ENCODE measurements around the gene EVI5L.

Gene EVI5L

GRCh38 chr19:7910321-7911161 lies 80.5 kb downstream of the EVI5L start:
- DNase-seq (ENCODE audit: low read depth), result no peak
- no peak for TF ChIP-seq CTCF (IDR thresholded peaks at IDR 0.05; ENCODE audit: control insufficient read depth, insufficient read depth, low read depth, low read length, missing control alignments)

GRCh38 chr19:7911508-7912143 lies 81.6 kb downstream of the EVI5L start:
- no peak for DNase-seq (ENCODE audit: low read depth)
- H3K4me3 ChIP-seq (ENCODE audit: control insufficient read depth, low read depth, low read length), result no peak overlapping the region
- TF ChIP-seq CTCF (IDR thresholded peaks at IDR 0.05; ENCODE audit: control insufficient read depth, insufficient read depth, low read depth, low read length, missing control alignments), result no peak

More at GRCh38 chr19:7910321-7911161, 80.5 kb downstream of the EVI5L start:
- no peak overlapping the region for H3K4me3 ChIP-seq (ENCODE audit: control insufficient read depth, low read depth, low read length)

- no peak for TF ChIP-seq CTCF (IDR thresholded peaks at IDR 0.05; ENCODE audit: control insufficient read depth, insufficient read depth, low read depth, low read length, missing control alignments)
- DNase-seq (ENCODE audit: low read depth), result no peak
- H3K4me3 ChIP-seq (ENCODE audit: control insufficient read depth, low read depth, low read length), result no peak overlapping the region
Observed at GRCh38 chr19:7912144-7912696, 82.2 kb downstream of the EVI5L start.

- no peak for DNase-seq (ENCODE audit: low read depth)
Observed at GRCh38 chr19:7912697-7913564, 82.9 kb downstream of the EVI5L start.

GRCh38 chr19:7913652-7914051 lies 83.6 kb downstream of the EVI5L start:
- no peak for TF ChIP-seq CTCF (IDR thresholded peaks at IDR 0.05; ENCODE audit: control insufficient read depth, insufficient read depth, low read depth, low read length, missing control alignments)
- no peak overlapping the region for H3K4me3 ChIP-seq (ENCODE audit: control insufficient read depth, low read depth, low read length)
- DNase-seq (ENCODE audit: low read depth), result no peak

More at GRCh38 chr19:7912697-7913564, 82.9 kb downstream of the EVI5L start:
- no peak overlapping the region for H3K4me3 ChIP-seq (ENCODE audit: control insufficient read depth, low read depth, low read length)
- no peak for TF ChIP-seq CTCF (IDR thresholded peaks at IDR 0.05; ENCODE audit: control insufficient read depth, insufficient read depth, low read depth, low read length, missing control alignments)

- TF ChIP-seq CTCF (IDR thresholded peaks at IDR 0.05; ENCODE audit: control insufficient read depth, insufficient read depth, low read depth, low read length, missing control alignments), result no peak
- DNase-seq (ENCODE audit: low read depth), result no peak
Observed at GRCh38 chr19:7914099-7914498, 84.1 kb downstream of the EVI5L start.

More at GRCh38 chr19:7914099-7914498, 84.1 kb downstream of the EVI5L start:
- H3K4me3 ChIP-seq (ENCODE audit: control insufficient read depth, low read depth, low read length), result no peak overlapping the region

Measured in AG09309 (cell line).